HEK293 (cell line): ENCODE data around the gene GRIPAP1.

Experiments
- IKZF3 ChIP-seq: fragments of 450-650 bp; IDR thresholded peaks from 2 replicates; pipeline ENCODE4 v1.5.0; 2018; ENCODE audit warnings: missing biosample characterization, mild to moderate bottlenecking, missing genetic modification characterization, moderate library complexity
- INSM2 ChIP-seq: fragments of 450-650 bp; formaldehyde crosslinking; IDR thresholded peaks from 2 replicates; pipeline ENCODE4 v1.5.1; 2016; ENCODE audit warnings: missing biosample characterization, missing genetic modification characterization
- KLF9 ChIP-seq: fragments of 450-650 bp; formaldehyde crosslinking; IDR thresholded peaks from 2 replicates; pipeline ENCODE4 v1.5.1; 2016; ENCODE audit warnings: missing biosample characterization, missing genetic modification characterization, low read depth
- ZBTB26 ChIP-seq: fragments of 450-650 bp; formaldehyde crosslinking; optimal IDR thresholded peaks from 2 replicates; pipeline ENCODE3; 2016; ENCODE audit warnings: missing biosample characterization, mild to moderate bottlenecking, missing genetic modification characterization
- ZNF10 ChIP-seq: fragments of 450-650 bp; formaldehyde crosslinking; IDR thresholded peaks from 2 replicates; pipeline ENCODE4 v1.5.1; 2017; ENCODE audit warnings: missing biosample characterization, missing genetic modification characterization
- ZNF274 ChIP-seq, 2 experiments: fragments of 200-500 bp in 1 of 2; fragments of 450-650 bp in 1 of 2; sonication (Bioruptor generic) in 1 of 2; formaldehyde crosslinking in 1 of 2; IDR thresholded peaks; 2 replicates each; pipeline versions ENCODE4 v1.5.1 to v1.6.1; 2014 to 2016; ENCODE audit warnings: borderline replicate concordance in 1 of 2, inconsistent platforms in 1 of 2, low read length in 1 of 2, missing biosample characterization in 1 of 2, missing genetic modification characterization in 1 of 2
- ZNF777 ChIP-seq: fragments of 450-650 bp; formaldehyde crosslinking; IDR thresholded peaks from 2 replicates; pipeline ENCODE4 v1.5.1; 2017; ENCODE audit warnings: missing biosample characterization, missing genetic modification characterization, borderline replicate concordance
- ZNF785 ChIP-seq: fragments of 450-650 bp; formaldehyde crosslinking; IDR thresholded peaks from 2 replicates; pipeline ENCODE4 v1.5.1; 2016; ENCODE audit warnings: missing biosample characterization, missing genetic modification characterization
- TF ChIP-seq, protein P1 (sequence below): fragments of 450-650 bp; formaldehyde crosslinking; IDR thresholded peaks from 2 replicates; pipeline ENCODE4 v1.5.1; 2016; ENCODE audit warnings: missing biosample characterization, missing genetic modification characterization
- TF ChIP-seq, protein P2 (sequence below): fragments of 450-650 bp; formaldehyde crosslinking; IDR thresholded peaks from 2 replicates; pipeline ENCODE4 v1.5.1; 2016; ENCODE audit warnings: missing biosample characterization, missing genetic modification characterization
- TF ChIP-seq, protein P3 (sequence below): fragments of 450-650 bp; formaldehyde crosslinking; IDR thresholded peaks from 2 replicates; pipeline ENCODE4 v1.5.1; 2017; ENCODE audit warnings: missing biosample characterization, missing genetic modification characterization

GRCh38 chrX:49039598-49040375 lies 37.7 kb upstream of the GRIPAP1 start:
- TF ChIP-seq ZNF777 (tag by site-specific recombination) (no peak), IKZF3 (tag by site-specific recombination) (peak; percentile 88), INSM2 (no peak), ZNF785 (tag by site-specific recombination) (no peak), ZNF10 (tag by site-specific recombination) (no peak), ZBTB26 (tag by site-specific recombination) (no peak), KLF9 (tag by site-specific recombination) (peak; percentile 75), ZNF274 (IDR thresholded peaks at IDR 0.05; ENCODE audit: low read length) (no peak), ZNF274 (tag by site-specific recombination; IDR thresholded peaks at IDR 0.05; ENCODE audit: borderline replicate concordance) (no peak)
- TF ChIP-seq, protein P1, sequence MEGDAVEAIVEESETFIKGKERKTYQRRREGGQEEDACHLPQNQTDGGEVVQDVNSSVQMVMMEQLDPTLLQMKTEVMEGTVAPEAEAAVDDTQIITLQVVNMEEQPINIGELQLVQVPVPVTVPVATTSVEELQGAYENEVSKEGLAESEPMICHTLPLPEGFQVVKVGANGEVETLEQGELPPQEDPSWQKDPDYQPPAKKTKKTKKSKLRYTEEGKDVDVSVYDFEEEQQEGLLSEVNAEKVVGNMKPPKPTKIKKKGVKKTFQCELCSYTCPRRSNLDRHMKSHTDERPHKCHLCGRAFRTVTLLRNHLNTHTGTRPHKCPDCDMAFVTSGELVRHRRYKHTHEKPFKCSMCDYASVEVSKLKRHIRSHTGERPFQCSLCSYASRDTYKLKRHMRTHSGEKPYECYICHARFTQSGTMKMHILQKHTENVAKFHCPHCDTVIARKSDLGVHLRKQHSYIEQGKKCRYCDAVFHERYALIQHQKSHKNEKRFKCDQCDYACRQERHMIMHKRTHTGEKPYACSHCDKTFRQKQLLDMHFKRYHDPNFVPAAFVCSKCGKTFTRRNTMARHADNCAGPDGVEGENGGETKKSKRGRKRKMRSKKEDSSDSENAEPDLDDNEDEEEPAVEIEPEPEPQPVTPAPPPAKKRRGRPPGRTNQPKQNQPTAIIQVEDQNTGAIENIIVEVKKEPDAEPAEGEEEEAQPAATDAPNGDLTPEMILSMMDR (tag by site-specific recombination): no peak; the same call in 1 of the 2 replicates
- TF ChIP-seq, protein P2, sequence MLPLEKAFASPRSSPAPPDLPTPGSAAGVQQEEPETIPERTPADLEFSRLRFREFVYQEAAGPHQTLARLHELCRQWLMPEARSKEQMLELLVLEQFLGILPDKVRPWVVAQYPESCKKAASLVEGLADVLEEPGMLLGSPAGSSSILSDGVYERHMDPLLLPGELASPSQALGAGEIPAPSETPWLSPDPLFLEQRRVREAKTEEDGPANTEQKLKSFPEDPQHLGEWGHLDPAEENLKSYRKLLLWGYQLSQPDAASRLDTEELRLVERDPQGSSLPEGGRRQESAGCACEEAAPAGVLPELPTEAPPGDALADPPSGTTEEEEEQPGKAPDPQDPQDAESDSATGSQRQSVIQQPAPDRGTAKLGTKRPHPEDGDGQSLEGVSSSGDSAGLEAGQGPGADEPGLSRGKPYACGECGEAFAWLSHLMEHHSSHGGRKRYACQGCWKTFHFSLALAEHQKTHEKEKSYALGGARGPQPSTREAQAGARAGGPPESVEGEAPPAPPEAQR: no peak
- TF ChIP-seq, protein P3, sequence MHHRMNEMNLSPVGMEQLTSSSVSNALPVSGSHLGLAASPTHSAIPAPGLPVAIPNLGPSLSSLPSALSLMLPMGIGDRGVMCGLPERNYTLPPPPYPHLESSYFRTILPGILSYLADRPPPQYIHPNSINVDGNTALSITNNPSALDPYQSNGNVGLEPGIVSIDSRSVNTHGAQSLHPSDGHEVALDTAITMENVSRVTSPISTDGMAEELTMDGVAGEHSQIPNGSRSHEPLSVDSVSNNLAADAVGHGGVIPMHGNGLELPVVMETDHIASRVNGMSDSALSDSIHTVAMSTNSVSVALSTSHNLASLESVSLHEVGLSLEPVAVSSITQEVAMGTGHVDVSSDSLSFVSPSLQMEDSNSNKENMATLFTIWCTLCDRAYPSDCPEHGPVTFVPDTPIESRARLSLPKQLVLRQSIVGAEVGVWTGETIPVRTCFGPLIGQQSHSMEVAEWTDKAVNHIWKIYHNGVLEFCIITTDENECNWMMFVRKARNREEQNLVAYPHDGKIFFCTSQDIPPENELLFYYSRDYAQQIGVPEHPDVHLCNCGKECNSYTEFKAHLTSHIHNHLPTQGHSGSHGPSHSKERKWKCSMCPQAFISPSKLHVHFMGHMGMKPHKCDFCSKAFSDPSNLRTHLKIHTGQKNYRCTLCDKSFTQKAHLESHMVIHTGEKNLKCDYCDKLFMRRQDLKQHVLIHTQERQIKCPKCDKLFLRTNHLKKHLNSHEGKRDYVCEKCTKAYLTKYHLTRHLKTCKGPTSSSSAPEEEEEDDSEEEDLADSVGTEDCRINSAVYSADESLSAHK (tag by site-specific recombination): 0 out of 2 replicates have a peak, but pooled peaks have one; percentile 28
